ENCODE data around the gene PTPRE. TPM values are rescaled to one million over a fixed set of nuclear protein-coding genes. Genes with fewer than 3 reads are reported as not detected.

Gene PTPRE
- total RNA-seq, 1 experiment from 2014 or later = 3.1 TPM

GRCh38 chr10:127983344-127984100 is 76.6 kb downstream of the PTPRE start:
- H3K27me3 Mint-ChIP-seq (ENCODE audit: low read depth) = no peaks in the 10 kb centered on the region
- TF ChIP-seq ZMAT4 (CRISPR knock-in tag; IDR thresholded peaks at IDR 0.05) = no peak
- TF ChIP-seq JAZF1 (CRISPR knock-in tag; IDR thresholded peaks at IDR 0.05) = no peak
- no peak for TF ChIP-seq CTCF (IDR thresholded peaks at IDR 0.05)
- no peak for TF ChIP-seq E2F4 (CRISPR knock-in tag; IDR thresholded peaks at IDR 0.05; ENCODE audit: borderline replicate concordance, low read depth)
- TF ChIP-seq TCF7 (CRISPR knock-in tag; IDR thresholded peaks at IDR 0.05; ENCODE audit: low read depth) = no peak
- no peak for TF ChIP-seq ZNF281 (CRISPR knock-in tag; IDR thresholded peaks at IDR 0.05)
- TF ChIP-seq ATF1 (CRISPR knock-in tag; IDR thresholded peaks at IDR 0.05) = no peak
- TF ChIP-seq E2F5 (CRISPR knock-in tag; IDR thresholded peaks at IDR 0.05) = no peak
- TF ChIP-seq NR2C2 (CRISPR knock-in tag; IDR thresholded peaks at IDR 0.05) = no peak
- no peak for TF ChIP-seq MLX (CRISPR knock-in tag; IDR thresholded peaks at IDR 0.05)
- no peak for TF ChIP-seq CREB1 (CRISPR knock-in tag; IDR thresholded peaks at IDR 0.05)
- TF ChIP-seq MXD4 (CRISPR knock-in tag; IDR thresholded peaks at IDR 0.05; ENCODE audit: borderline replicate concordance) = no peak
- no peak for TF ChIP-seq ZNF121 (CRISPR knock-in tag; IDR thresholded peaks at IDR 0.05)
- H3K27ac Mint-ChIP-seq = no peak overlapping the region
- H3K9me3 Mint-ChIP-seq = peaks cover 13% of the 10 kb centered on the region
- ATAC-seq = no peak
- no peaks in the 10 kb centered on the region for H3K4me1 Mint-ChIP-seq
- peaks cover 3% of the 10 kb centered on the region; the same call in 1 of the 2 replicates for H3K36me3 Mint-ChIP-seq
- POLR2A ChIA-PET = no interaction called here
- H3K4me3 Mint-ChIP-seq = no peak overlapping the region
- DNase-seq (ENCODE audit: low spot score) = no peak
- CTCF ChIA-PET = interaction anchor here (0.7 to 0.8 kb wide), 2 partner anchors 78 to 86 kb away, joined by 3 to 4 read pairs; no protein-coding TSS in a partner anchor

- DNase-seq (ENCODE audit: low spot score) (no peak), ATAC-seq (no peak)
- peaks cover 10% of the 10 kb centered on the region for H3K9me3 Mint-ChIP-seq
- ChIA-PET CTCF (interaction anchor here (1.6 kb wide), 1 partner anchor 27 kb away, joined by 4 read pairs; no protein-coding TSS in a partner anchor), POLR2A (no interaction called here)
- H3K27ac Mint-ChIP-seq = no peak overlapping the region
- peaks cover 3% of the 10 kb centered on the region; the same call in 1 of the 2 replicates for H3K36me3 Mint-ChIP-seq
- H3K4me1 Mint-ChIP-seq = no peaks in the 10 kb centered on the region
- H3K4me3 Mint-ChIP-seq = no peak overlapping the region
- H3K27me3 Mint-ChIP-seq (ENCODE audit: low read depth) = no peaks in the 10 kb centered on the region
- TF ChIP-seq ATF2 (CRISPR knock-in tag; IDR thresholded peaks at IDR 0.05; ENCODE audit: borderline replicate concordance, low read depth) = no peak
- TF ChIP-seq GRHL2 (CRISPR knock-in tag; IDR thresholded peaks at IDR 0.05; ENCODE audit: insufficient replicate concordance, severe bottlenecking) = no peak
- no peak for TF ChIP-seq ZNF416 (CRISPR knock-in tag; IDR thresholded peaks at IDR 0.05)
- TF ChIP-seq ZSCAN18 (CRISPR knock-in tag; IDR thresholded peaks at IDR 0.05) = no peak
- no peak for TF ChIP-seq HMGA2 (CRISPR knock-in tag; IDR thresholded peaks at IDR 0.05)
- no peak for TF ChIP-seq SOX15 (CRISPR knock-in tag; IDR thresholded peaks at IDR 0.05)
- TF ChIP-seq ESRRA (CRISPR knock-in tag; IDR thresholded peaks at IDR 0.05; ENCODE audit: borderline replicate concordance) = no peak
- no peak for TF ChIP-seq CDX4 (CRISPR knock-in tag; IDR thresholded peaks at IDR 0.05; ENCODE audit: borderline replicate concordance)
These were observed 78.0 kb downstream of the PTPRE start for GRCh38 chr10:127984945-127985344.
